BE2C (cell line): Measurements from ENCODE around the gene SH3RF3.
"Not testable (repeated sequence)": the region's sequence is repeated elsewhere in the genome, so short reads cannot be mapped to it uniquely, and the experiment has no call there.

ENCODE experiments used
- DNase-seq: peaks from one replicate; pipeline ENCODE4 v3.0.0-alpha.2; 2020
- H3K27me3 ChIP-seq: fragments of 250-450 bp; sonication (Bioruptor Pico); 2 replicates; pipeline ENCODE4 v1.5.1; 2020; ENCODE audit warnings: mild to moderate bottlenecking
- H3K36me3 ChIP-seq: fragments of 250-450 bp; sonication (Bioruptor Pico); 2 replicates; pipeline ENCODE4 v1.5.1; 2020; ENCODE audit warnings: mild to moderate bottlenecking
- H3K4me1 ChIP-seq: fragments of 250-450 bp; sonication (Bioruptor Pico); 2 replicates; pipeline ENCODE4 v1.5.1; 2020
- H3K4me3 ChIP-seq: 2 replicates; pipeline ENCODE4 v1.5.1; 2011; ENCODE audit warnings: low read depth, low read length
- H3K9me3 ChIP-seq: fragments of 250-450 bp; sonication (Bioruptor Pico); 2 replicates; pipeline ENCODE4 v1.5.1; 2020
- TF ChIP-seq, protein P1 (sequence below): IDR thresholded peaks from 2 replicates; pipeline ENCODE4 v1.5.1; 2012; ENCODE audit warnings: mild to moderate bottlenecking, low read depth, low read length

Gene SH3RF3

DNA sequence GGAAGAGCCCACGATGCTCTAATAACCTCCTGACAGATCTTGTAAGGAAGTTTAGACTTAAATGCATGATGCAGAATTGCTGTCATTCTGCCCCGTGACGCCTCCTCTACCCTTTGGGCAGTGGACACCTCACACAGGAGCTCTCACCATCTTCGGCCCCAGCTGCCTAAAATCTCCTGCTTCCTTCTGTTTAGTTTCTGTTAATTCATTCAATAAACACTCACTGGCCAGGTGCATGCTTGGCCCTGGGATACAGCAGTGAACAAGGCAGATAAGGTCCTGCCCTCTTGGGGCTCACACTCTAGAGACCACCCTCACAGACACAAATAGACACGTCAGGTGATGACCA, 403.7 kb downstream of the SH3RF3 start:
- Histone ChIP-seq H3K36me3 (no peaks in the 10 kb centered on the region), H3K9me3 (no peaks in the 10 kb centered on the region), H3K4me1 (no peaks in the 10 kb centered on the region), H3K27me3 (no peaks in the 10 kb centered on the region), H3K4me3 (no peak overlapping the region)
- no peak for DNase-seq
- TF ChIP-seq, protein P1, sequence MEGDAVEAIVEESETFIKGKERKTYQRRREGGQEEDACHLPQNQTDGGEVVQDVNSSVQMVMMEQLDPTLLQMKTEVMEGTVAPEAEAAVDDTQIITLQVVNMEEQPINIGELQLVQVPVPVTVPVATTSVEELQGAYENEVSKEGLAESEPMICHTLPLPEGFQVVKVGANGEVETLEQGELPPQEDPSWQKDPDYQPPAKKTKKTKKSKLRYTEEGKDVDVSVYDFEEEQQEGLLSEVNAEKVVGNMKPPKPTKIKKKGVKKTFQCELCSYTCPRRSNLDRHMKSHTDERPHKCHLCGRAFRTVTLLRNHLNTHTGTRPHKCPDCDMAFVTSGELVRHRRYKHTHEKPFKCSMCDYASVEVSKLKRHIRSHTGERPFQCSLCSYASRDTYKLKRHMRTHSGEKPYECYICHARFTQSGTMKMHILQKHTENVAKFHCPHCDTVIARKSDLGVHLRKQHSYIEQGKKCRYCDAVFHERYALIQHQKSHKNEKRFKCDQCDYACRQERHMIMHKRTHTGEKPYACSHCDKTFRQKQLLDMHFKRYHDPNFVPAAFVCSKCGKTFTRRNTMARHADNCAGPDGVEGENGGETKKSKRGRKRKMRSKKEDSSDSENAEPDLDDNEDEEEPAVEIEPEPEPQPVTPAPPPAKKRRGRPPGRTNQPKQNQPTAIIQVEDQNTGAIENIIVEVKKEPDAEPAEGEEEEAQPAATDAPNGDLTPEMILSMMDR = no peak

DNA sequence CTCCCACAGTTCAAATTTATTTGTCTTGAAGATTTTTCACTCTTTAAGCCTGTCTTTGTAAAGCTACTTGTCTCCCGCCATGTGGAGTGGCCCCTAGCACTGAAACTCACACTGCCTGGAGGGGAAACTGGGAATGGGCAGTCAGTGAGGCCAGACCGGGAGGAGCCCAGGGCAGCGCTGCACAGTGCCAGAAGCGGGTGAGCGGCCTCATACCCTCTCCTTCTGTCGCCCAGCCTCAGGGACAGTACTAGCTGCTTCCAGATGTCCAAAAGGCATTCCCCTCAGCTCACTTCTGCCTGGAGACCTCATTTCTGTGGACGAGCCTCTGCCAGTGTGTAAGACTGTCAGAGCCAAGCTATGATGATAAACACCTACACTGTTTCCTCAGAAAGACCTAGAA, 404.8 kb downstream of the SH3RF3 start:
- H3K36me3 ChIP-seq = no peaks in the 10 kb centered on the region

DNA sequence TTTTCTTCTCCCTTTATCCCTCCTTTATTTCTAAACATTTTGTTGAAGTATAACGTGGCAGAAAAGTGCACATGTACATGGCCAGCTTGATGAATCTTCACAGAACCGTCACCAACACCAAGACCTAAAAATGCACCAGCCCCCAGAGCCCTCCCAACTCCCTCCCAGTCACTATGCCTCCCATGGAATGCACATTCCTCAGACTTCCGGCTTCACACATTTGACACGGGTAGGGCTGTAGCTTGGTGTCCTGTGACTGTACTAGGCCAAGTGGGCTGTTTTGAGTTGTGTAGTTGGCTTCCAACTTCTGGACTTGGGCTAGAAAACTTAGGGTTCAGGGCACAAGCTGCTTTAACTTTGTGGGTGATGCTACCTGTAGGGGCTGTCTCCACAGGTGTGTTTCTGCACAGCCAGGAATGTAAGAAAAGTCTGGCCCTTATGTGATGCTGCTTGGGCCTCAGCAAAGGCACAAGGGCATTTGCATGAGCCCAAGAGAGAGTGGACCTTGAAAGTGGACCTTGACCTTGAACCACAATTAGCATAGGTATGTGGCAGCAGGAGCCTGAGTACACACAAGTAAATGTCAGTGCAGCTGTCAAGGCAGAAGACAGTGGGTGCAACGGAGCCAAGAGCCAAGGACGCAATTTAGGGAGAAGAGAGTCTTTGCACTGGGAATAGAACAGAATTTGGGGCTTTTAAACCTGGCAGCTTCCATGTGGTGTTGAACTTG, 406.4 kb downstream of the SH3RF3 start:
- Histone ChIP-seq H3K36me3 (no peaks in the 10 kb centered on the region), H3K27me3 (no peaks in the 10 kb centered on the region), H3K9me3 (no peaks in the 10 kb centered on the region), H3K4me1 (no peaks in the 10 kb centered on the region), H3K4me3 (no peak overlapping the region)
- DNase-seq = no peak
- TF ChIP-seq, protein P1 = no peak

More for the DNA sequence above, 404.8 kb downstream of the SH3RF3 start:
- no peak overlapping the region for H3K4me3 ChIP-seq
- H3K9me3 ChIP-seq = no peaks in the 10 kb centered on the region
- TF ChIP-seq, protein P1 = no peak
- no peak for DNase-seq
- H3K4me1 ChIP-seq = no peaks in the 10 kb centered on the region
- no peaks in the 10 kb centered on the region for H3K27me3 ChIP-seq

DNA sequence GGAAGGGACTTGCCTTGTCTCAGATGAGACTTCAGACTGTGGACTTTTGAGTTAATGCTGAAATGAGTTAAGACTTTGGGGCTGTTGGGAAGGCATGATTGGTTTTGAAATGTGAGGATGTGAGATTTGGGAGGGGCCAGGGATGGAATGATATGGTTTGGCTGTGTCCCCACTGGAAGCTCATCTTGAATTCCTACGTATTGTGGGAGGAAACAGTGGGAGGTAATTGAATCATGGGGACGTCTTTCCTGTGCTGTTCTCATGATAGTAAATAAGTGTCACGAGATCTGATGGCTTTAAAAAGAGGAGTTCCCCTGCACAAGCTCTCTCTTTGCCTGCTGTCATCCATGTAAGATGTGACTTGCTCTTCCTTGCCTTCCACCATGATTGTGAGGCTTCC, 407.6 kb downstream of the SH3RF3 start:
- not testable (repeated sequence) for H3K9me3 ChIP-seq, H3K36me3 ChIP-seq, H3K4me1 ChIP-seq, H3K27me3 ChIP-seq, H3K4me3 ChIP-seq, DNase-seq

DNA sequence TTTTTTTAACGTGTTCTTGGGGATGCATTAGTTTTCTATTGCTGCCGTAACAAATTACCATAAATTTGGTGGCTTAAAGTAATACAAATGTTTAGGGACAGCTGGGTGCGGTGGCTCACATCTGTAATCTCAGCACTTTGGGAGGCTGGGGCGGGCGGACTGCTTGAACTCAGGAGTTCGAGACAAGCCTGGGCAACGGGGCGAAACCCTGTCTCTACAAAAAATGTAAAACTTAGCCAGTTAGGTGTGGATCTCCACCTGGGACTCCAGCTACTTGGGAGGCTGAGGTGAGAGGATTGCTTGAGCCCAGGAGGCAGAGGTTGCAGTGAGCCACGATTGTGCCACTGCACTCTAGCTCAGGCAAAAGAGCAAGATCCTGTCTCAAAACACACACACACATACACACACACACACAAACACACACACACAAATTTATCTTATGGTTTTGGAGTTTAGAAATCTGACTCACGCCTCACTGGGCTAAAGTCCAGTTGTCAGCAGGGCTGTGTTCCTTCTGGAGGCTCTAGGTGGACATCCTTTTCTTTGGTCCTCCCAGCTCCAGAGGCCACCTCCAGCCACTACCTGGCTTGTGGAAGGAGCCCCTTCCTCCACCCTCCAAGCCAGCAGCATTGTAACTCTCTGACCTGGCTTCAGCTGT, 408.7 kb downstream of the SH3RF3 start:
- H3K4me3 ChIP-seq = no peak overlapping the region
- H3K36me3 ChIP-seq = no peaks in the 10 kb centered on the region
- TF ChIP-seq, protein P1 = no peak

DNA sequence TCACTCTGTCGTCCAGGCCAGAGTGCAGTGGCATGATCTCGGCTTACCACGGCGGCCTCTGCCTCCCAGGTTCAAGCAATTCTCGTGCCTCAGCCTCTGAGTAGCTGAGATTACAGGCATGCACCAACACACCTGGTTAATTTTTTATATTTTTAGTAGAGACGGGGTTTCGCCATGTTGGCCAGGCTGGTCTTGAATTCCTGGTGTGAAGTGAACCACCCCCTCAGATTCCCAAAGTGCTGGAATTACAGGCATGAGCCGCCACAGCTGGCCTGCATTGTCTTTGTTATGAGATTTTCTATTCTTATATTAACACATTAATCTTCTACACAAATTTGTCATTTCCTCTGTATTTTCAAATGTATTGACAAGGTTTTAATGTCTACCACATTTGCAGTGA, 409.5 kb downstream of the SH3RF3 start:
- Histone ChIP-seq H3K36me3 (no peaks in the 10 kb centered on the region), H3K9me3 (no peaks in the 10 kb centered on the region), H3K4me1 (no peaks in the 10 kb centered on the region), H3K27me3 (no peaks in the 10 kb centered on the region), H3K4me3 (no peak overlapping the region)
- DNase-seq = no peak
- TF ChIP-seq, protein P1 = no peak

More for the DNA sequence above, 408.7 kb downstream of the SH3RF3 start:
- Histone ChIP-seq H3K4me1 (no peaks in the 10 kb centered on the region), H3K9me3 (no peaks in the 10 kb centered on the region), H3K27me3 (no peaks in the 10 kb centered on the region)
- DNase-seq = no peak
